Panc1 (cell line): ENCODE data around the gene ARL5A. TPM values are rescaled to one million over a fixed set of nuclear protein-coding genes. Genes with fewer than 3 reads are reported as not detected.

Experiments used
- ATAC-seq: fragments of 200-7000 bp; cut with Tn5 transposase; 2 replicates; pipeline ENCODE4 v1.9.1; 2020; ENCODE audit warnings: mild to moderate bottlenecking, moderate library complexity
- BruUV-seq: library from RNA; stranded (reverse); fragments of 400-500 nt; replicated peaks from 2 replicates; lab custom pipeline; 2021; lab: Mats Ljungman, UMichigan
- CTCF ChIA-PET: fragments of 300-600 bp; sonication (Branson Sonifier 250); formaldehyde crosslinking; loops from one replicate; lab custom pipeline; 2022; ENCODE audit warnings: antibody characterized with exemption; lab: Charles Lee
- POLR2A ChIA-PET: fragments of 300-600 bp; sonication (Branson Sonifier 250); formaldehyde crosslinking; loops from one replicate; lab custom pipeline; 2022; ENCODE audit warnings: antibody characterized with exemption; lab: Charles Lee
- DNase-seq: peaks from one replicate; pipeline ENCODE4 v3.0.0-alpha.2; 2010; ENCODE audit warnings: low read depth, low spot score
- H3K27ac ChIP-seq: 2 replicates; pipeline ENCODE4 v1.5.1; 2011; ENCODE audit warnings: mild to moderate bottlenecking, low read length, inconsistent platforms
- H3K27me3 ChIP-seq: fragments of 200-500 bp; sonication (Bioruptor generic); 2 replicates; pipeline ENCODE4 v1.6.0; 2014; ENCODE audit warnings: low read length, inconsistent platforms; ENCODE audit not compliant: control insufficient read depth, insufficient read depth
- H3K36me3 ChIP-seq: fragments of 200-500 bp; sonication (Bioruptor generic); 2 replicates; pipeline ENCODE4 v1.5.1; 2014; ENCODE audit warnings: inconsistent platforms, mild to moderate bottlenecking, low read length, moderate library complexity; ENCODE audit not compliant: control insufficient read depth, insufficient read depth
- H3K4me1 ChIP-seq: 2 replicates; pipeline ENCODE4 v1.5.1; 2011; ENCODE audit warnings: inconsistent platforms, mild to moderate bottlenecking, low read length, moderate library complexity; ENCODE audit not compliant: control insufficient read depth, insufficient read depth
- H3K4me3 ChIP-seq, 2 experiments: 2 replicates each; pipeline ENCODE4 v1.5.1; 2011 to 2012; ENCODE audit warnings: low read depth in 2 of 2, low read length in 2 of 2, mild to moderate bottlenecking in 2 of 2, inconsistent platforms in 1 of 2, moderate library complexity in 1 of 2
- H3K9me3 ChIP-seq: fragments of 200-500 bp; sonication (Bioruptor generic); 2 replicates; pipeline ENCODE4 v1.5.1; 2014; ENCODE audit warnings: low read depth, mild to moderate bottlenecking, inconsistent platforms, low read length, moderate library complexity; ENCODE audit not compliant: control insufficient read depth, insufficient read depth
- CTCF ChIP-seq: fragments of 450-650 bp; IDR thresholded peaks from 2 replicates; pipeline ENCODE4 v1.5.1; 2017; ENCODE audit warnings: mild to moderate bottlenecking
- POLR2AphosphoS5 ChIP-seq: IDR thresholded peaks from 2 replicates; pipeline ENCODE4 v1.6.1; 2012; ENCODE audit warnings: mild to moderate bottlenecking, low read depth, low read length, moderate library complexity
- REST ChIP-seq, 2 experiments: IDR thresholded peaks; 2 replicates each; pipeline ENCODE4 v1.6.1; 2011 to 2012; ENCODE audit warnings: low read depth in 2 of 2, control low read depth in 1 of 2, low read length in 1 of 2, mild to moderate bottlenecking in 1 of 2, moderate library complexity in 1 of 2; ENCODE audit not compliant: insufficient read depth in 1 of 2
- SIN3A ChIP-seq: IDR thresholded peaks from 2 replicates; pipeline ENCODE4 v1.6.1; 2012; ENCODE audit warnings: low read depth, mild to moderate bottlenecking, low read length, moderate library complexity, borderline replicate concordance; ENCODE audit not compliant: insufficient read depth
- TCF7L2 ChIP-seq: IDR thresholded peaks from 2 replicates; pipeline ENCODE4 v1.6.1; 2011; ENCODE audit warnings: mild to moderate bottlenecking, low read depth, low read length, inconsistent platforms
- in situ Hi-C: cut with HindIII; loops from 2 replicates; pipeline ENCODE4 v1.10.0; 2016; ENCODE audit warnings: low sequenced_read_pairs, low pct_unique_long_range_greater_than_20kb
- intact Hi-C: fragments of 100-400 bp; cut with micrococcal nuclease; formaldehyde crosslinking; loops from one replicate; pipeline ENCODE4 v1.10.0; 2022; ENCODE audit not compliant: unreplicated experiment
- total RNA-seq: library from RNA; stranded (reverse); gene quantifications from one replicate; pipeline ENCODE4 v1.2.1, GENCODE V29; 2021; ENCODE audit not compliant: unreplicated experiment

Gene ARL5A
- total RNA-seq, 1 experiment from 2014 or later, result 47.5 TPM

- Histone ChIP-seq H3K27me3 (no peaks in the 10 kb centered on the region), H3K9me3 (no peaks in the 10 kb centered on the region), H3K4me1 (no peaks in the 10 kb centered on the region), H3K36me3 (no peaks in the 10 kb centered on the region), H3K4me3 (no peak overlapping the region), H3K27ac (no peak overlapping the region)
- intact Hi-C loops (no loop called here), in situ Hi-C loops (no loop called here)
- DNase-seq (no peak), ATAC-seq (no peak)
- TF ChIP-seq POLR2AphosphoS5, result no peak
- no peak for TF ChIP-seq CTCF
- no peak for TF ChIP-seq REST (IDR thresholded peaks at IDR 0.05; ENCODE audit: insufficient read depth in 1 of 2, low read depth in 2 of 2, low read length in 1 of 2)
- no peak for TF ChIP-seq TCF7L2
- TF ChIP-seq SIN3A, result no peak
- ChIA-PET CTCF (no interaction called here), POLR2A (no interaction called here)
- BruUV-seq, result no TSS peak
Measured at GRCh38 chr2:151766437-151767153, 61.6 kb downstream of the ARL5A start.

- H3K36me3 ChIP-seq, result no peaks in the 10 kb centered on the region
- no peaks in the 10 kb centered on the region for H3K9me3 ChIP-seq
- H3K27ac ChIP-seq, result no peak overlapping the region
- ChIA-PET POLR2A (no interaction called here), CTCF (no interaction called here)
- no peak for DNase-seq
- H3K27me3 ChIP-seq, result no peaks in the 10 kb centered on the region
- no TSS peak for BruUV-seq
- H3K4me1 ChIP-seq, result no peaks in the 10 kb centered on the region
- no peak overlapping the region for H3K4me3 ChIP-seq
- TF ChIP-seq POLR2AphosphoS5 (no peak), REST (IDR thresholded peaks at IDR 0.05; ENCODE audit: insufficient read depth in 1 of 2, low read depth in 2 of 2, low read length in 1 of 2) (no peak), CTCF (no peak), TCF7L2 (no peak), SIN3A (no peak)
- no peak for ATAC-seq
- in situ Hi-C loops (no loop called here), intact Hi-C loops (no loop called here)
Measured at GRCh38 chr2:151765760-151766410, 62.3 kb downstream of the ARL5A start.
